Stimulated activated CD8-positive, alpha-beta memory T cell treated with anti-CD3 and anti-CD28 coated beads, Interleukin-4, amount 100 ng/mL, for 1 hour (primary cell): Measurements from ENCODE around the gene PTPRR.
"Not testable (repeated sequence)": the region's sequence is repeated elsewhere in the genome, so short reads cannot be mapped to it uniquely, and the experiment has no call there.

Experiments
- DNase-seq, 2 donors: peaks; one replicate each; pipeline ENCODE4 v3.0.0-alpha.2; 2020; ENCODE audit warnings: low read depth in 2 of 2, low spot score in 1 of 2

The PTPRR gene

DNA sequence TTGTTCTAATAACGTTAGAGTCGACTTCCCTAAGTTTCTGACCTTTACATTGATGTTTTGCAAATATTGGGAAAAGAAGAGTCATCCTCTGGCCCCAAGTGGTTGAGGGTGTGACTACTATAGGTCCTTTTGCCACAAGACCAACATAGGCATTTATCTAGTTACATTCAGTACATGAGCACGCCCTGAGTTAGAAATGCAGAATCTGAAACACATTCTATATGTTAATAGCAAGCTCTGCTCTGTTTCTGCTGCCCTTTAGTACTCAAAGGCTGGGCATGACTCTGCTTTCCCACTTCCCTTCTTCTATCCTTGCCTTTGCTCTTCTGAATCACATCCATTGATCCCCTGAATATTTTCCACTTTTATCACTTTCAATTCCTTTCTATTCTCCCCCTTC, 168.2 kb downstream of the PTPRR start:
- no peak for DNase-seq

DNA sequence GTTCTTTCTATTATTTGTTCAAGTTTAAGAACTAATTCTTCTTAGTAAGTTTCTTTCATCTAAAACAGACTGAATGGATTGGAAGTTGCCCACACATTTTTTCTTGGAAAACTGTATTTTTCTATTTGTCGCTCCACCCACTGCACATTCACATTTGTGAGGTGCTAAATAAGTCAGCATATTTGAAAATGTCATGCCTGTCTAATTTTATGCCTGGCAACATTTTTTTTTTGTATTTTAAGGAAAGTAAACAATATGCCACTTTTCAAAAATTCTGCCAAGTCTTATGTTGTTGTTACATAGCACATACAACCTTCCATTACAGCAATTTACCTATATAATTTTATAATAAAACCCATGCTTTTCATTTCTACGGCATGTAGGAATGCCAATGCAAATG, 170.6 kb downstream of the PTPRR start:
- DNase-seq = no peak

DNA sequence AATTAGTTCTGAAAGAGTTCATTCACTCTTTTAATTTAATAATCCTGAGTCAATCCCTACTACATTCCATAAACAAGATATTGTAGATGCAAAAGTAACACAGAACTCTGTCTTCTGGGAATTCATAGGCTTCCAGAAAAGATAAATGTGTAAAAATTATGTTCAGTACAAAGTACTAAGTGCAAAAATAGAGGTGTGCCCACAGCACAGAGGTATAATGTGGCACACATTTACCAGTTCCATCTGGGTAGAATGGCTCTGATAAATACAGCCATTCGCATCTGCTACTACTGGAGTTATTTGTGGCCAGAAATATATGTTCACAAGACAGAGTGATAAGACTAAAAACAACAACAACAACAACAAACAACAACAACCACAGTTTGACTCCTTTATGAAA, 171.7 kb downstream of the PTPRR start:
- DNase-seq = no peak

DNA sequence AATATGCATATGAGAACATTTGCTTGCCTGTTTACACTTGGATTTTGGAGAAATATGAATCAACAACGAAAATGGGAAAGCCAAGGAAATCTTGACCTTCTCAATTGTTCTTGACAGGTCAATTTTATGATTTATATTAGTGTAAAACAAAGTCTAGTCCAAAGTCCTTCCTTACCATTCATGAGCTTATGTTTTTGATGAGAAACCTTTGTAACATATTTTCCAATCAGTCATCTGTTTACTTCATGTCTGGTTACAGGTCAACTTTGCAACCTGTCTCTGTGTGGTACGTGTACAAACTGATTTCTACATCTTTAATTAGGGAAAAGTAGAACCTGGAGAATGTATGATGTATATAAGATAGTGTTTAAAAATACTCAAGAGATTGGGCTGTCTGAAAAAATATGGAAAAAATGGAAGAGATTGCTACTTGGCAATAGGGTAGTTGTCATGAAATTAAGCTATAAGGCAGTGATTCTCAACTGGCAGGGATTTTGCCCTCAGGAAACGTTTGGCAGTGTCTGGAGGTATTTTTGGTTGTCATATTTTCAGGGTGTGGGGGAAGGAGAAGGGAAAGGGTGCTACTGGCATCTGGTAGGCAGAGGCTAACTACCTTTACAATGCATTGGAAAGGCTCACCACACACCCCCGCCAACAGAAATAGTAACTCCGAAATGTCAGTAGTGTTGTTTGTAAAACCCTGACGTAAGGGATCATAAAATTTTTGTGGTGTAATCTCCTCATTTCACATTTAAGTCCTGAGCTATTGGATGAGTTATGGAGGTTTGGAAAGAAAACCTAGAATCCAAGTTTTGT, 172.9 kb downstream of the PTPRR start:
- no peak for DNase-seq

DNA sequence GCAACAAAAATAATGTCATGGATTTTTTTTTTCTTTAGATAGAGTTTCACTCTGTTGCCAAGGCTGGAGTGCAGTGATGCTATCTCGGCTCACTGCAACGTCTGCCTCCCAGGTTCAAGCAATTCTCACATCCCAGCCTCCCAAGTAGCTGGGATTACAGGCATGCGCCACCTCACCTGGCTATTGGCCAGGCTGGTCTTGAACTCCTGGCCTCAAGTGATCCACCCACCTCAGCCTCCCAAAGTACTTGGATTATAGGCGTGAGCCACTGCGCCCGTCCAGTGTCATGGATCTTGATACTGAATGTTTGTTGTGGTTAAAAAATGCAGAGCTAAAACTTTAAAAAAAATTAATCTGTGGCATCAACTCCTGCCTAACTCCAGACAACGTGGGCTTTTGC, 175.5 kb downstream of the PTPRR start:
- no peak for DNase-seq

DNA sequence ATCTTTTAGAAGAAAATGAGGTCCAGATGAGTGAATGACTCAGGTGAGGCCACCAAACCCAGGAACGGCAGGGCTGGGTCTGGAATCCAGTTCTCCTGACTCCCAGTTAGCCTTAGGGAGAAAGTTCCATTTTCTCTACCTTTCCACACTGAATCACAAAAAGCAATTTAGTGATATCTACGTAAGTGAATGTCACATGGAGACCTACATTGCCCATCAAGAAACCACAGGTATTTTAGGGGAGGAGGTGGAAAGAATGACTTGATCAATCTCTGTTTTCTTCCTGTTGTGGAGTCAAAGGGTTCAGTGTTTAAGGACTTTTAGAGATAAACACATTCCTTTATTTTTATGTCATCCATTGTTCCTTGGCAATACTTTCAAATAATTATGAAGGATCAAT, 176.4 kb downstream of the PTPRR start:
- no peak for DNase-seq

DNA sequence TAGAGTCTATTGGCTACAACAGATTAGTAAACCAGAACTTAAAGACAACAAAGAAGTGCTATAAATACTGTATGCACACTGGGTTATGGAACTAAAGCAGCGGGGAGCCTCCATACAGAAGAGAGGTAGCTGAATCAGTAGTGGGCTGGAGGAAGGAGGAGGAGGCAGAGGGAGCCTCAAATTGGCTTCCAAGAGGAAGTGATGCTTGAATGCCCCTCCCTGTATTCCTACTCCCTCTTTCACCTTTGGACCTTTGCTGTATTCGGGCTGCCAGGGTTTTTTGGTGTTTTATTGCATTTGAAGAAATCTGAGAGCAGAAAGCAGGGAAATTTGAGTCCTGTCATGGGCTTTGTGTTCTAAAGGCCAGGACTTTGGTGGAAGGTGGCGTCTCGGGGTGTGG, 179.3 kb downstream of the PTPRR start:
- no peak for DNase-seq

DNA sequence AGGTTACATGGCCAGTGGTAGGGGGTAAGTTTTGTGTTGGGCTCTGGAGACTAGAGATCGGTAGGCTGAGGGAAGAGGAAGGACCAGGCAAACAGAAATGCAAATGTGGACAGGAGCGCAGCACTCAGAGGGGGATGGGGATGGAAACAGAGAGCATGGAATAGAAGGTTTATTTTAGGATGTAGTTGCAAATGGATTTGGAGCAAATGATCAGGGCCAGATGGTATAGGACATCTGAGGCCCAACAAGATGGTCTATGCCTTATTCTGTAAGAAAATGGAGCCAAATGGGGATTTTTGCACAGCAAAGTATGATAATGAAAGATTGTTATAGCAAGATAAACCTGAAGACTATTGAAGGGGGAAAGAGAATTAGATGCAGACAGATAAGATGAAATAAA, 180.8 kb downstream of the PTPRR start:
- no peak for DNase-seq

DNA sequence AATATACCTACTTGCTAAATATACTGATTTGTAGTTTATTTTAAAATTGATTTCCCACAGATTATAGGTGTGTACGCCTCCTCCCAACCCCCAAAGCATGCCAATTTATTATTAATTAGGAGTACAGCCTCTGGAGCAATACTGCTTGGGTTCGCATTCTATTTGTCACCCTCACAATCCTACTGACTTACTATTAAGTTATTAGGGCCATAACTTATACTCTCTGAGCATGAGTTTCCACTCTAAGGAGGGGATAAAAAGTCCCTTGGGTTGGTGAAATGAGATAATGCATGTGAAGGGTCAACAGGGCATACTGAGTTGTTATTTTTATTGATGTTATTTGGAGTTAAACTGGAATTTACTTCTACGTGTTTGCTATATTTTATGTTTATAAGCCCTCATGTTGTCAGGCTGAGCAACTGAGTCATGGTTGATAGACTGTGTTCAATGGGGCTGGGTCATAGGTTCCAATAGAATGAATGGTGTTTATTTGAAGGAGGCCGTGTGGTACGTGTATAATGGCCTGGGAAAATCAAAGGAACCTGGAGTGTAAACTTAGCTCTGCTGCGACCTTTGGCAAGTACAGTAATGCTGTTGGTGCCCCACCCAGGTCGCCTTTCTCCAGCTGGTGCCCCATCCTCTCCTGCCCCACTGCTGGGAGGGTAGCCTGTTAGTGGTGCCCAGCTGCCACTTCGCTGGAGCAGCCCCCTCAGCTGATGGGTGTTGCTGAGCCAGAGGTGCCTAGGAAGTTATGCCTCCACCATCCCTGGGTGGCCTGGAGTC, 184.0 kb downstream of the PTPRR start:
- no peak for DNase-seq

DNA sequence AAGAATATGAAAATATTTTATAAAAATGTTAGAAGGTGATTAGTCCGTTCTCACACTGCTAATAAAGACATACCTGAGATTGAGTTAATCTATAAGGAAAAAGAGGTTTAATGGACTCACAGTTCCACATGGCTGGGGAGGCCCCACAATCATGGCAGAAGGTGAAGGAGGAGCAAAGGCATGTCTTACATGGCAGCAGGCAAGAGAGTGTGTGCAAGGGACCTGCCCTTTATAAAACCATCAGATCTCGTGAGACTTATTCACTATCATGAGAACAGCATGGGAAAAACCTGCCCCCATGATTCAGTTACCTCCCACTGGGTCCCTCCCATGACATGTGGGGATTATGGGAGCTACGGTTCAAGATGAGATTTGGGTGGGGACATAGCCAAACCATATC, 185.3 kb downstream of the PTPRR start:
- DNase-seq = not testable (repeated sequence)

DNA sequence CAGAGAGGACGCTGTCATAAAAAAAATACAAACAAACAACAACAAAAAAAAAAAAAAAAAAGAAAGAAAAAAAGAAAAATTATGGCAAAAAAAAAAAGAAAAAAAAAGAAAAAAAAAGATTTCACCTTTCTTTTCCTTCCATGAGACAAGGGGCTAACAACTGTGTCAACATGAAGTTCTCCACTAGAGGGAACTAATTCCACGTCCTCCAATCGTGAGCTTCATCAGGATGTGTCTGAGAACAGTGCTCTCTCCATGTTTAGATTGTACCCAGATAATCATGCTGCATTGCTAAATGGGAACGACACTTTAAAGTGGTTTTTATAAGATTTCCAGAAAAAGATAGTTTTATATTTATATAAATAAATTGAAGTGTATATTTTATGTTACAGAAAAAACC, 187.2 kb downstream of the PTPRR start:
- DNase-seq = no peak

DNA sequence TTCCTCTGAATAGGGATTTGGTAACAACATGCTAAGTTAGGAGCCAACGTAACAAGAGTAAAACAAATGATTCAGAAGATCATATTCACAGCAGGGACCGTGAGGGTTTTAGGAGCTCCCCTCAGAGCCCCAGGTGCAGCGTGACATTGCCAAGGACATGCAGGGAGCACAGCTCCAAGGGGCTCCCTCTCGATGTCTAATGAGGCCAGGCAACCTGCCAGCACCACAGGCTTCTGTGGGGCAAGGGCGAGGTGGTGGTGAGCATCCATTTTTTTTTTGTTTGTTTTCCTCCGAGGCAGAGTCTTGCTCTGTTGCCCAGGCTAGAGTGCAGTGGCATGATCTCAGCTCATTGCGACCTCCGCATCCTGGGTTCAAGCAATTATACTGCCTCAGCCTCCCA, 188.3 kb downstream of the PTPRR start:
- DNase-seq = no peak

DNA sequence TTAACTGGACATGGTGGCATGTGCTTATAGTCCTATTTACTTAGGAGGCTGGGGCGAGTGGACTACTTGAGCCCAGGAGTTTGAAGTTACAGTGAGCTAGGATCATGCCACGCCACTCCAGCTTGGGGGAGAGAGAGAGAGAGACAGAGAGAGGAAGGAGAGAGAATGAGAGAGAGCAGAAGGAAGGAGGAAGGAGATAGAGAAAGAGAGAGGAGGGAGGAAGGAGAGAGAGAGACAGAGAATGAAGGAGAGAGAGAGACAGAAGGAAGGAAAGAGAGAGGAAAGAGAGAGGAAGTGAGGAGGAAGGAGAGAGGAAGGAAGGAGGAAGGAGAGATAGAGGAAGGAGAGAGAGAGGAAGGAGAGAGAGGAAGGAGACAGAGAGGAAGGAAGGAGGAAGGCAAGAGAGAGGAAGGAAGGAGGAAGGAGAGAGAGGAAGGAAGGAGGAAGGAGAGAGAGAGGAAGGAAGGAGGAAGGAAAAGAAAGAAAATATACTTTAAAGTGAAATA, 189.8 kb downstream of the PTPRR start:
- no peak for DNase-seq

DNA sequence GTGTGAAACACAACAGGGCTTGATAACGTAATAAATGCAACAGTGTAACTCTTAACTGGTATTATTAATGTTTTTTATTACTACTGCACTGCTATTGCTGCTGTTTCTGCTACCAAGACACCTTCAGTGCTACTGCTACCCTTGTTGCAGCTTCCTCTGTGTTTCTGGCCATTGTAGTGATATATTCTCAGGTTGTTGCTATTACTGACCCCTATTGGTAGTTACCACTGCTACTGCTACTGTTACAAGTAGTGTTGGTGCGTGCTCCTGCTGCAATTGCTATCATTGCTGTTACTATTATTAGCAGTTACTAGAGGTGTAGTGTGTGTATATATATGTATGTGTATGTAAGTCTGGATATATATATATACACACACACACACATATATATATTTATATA, 196.1 kb downstream of the PTPRR start:
- no peak for DNase-seq

DNA sequence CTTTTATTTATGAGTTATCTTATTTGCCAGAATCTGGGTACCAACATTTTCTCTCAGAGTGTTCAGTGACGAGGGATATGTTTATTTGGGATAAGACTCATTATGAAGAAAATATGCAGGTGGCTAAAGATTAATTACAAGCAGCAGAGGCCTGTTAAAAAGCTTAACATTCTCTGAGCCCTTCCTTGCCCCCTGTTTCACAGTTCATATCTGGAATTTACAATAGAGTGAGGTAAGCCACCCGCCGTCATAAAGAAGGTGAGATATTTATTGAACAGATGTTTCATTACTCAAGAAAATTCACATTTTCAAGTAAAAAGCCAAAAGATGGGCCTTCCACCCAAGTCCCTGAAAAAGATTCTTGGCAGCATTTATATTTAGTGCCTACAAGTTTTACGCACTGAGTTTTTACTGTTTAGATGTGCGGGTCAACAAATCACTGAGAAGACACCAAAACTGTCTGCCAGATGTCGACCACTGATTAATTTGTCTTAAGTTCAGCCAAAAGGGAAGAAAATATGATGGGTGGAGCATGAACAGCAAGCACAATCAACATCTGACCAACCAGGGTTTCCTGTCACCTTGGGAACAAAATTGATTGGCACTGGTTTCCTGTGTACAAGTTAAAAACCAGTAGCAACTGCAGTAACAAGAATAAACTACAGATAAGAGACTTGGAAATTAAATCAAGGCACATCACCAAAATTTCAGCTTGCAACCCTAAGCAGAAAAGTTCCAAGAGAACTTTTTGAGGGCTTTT, 197.8 kb downstream of the PTPRR start:
- no peak for DNase-seq

DNA sequence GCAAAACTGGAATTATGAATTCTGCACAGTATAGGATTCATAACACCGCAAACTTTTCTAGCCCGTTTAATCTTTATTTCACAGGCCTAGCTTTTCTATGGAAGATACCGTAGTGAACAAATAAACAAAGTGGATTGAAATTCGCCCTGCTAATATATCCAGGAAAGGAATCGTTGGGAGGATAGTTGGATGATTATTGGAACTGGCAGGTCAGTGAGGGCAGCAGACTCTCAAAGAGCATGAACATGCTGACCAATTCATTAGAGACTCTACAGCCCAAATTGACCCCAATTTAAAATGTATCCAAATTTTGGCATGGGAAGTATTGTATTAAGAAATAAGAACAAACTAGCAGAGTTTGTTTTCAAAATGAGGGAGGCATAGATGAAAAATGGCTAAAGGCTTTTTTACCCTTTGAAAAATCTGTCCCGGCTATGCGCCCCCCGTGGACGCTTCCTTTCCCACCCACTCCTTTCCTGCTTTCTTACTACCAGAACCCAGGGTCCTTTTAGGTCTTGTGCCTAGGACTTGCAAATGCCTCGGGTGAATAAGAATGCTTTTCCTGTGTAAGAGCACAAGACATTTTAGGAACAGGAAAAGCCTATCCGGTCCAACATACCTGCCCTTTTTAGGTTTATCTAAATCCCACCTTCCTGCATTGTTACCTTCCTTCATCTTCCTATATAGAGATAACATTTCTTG, 198.7 kb downstream of the PTPRR start:
- no peak for DNase-seq

DNA sequence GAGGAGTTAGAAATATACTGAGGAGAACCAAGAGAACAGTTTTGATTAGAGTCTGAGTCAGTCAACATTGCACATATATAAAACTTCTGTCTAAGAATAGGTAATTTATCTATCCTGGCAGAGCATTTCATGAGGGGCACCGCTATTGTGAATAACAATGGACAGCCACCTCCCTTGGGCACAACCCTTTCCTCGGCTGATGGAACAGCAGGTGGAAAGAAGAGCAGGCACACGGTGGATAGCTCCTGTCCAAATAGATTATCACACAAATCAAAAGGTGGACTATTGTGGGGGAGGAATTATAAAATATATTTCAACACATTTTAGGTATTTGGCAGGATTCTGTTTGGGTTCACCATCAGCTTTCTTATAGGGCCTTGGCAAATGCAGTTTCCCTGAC, 199.3 kb downstream of the PTPRR start:
- DNase-seq = no peak

DNA sequence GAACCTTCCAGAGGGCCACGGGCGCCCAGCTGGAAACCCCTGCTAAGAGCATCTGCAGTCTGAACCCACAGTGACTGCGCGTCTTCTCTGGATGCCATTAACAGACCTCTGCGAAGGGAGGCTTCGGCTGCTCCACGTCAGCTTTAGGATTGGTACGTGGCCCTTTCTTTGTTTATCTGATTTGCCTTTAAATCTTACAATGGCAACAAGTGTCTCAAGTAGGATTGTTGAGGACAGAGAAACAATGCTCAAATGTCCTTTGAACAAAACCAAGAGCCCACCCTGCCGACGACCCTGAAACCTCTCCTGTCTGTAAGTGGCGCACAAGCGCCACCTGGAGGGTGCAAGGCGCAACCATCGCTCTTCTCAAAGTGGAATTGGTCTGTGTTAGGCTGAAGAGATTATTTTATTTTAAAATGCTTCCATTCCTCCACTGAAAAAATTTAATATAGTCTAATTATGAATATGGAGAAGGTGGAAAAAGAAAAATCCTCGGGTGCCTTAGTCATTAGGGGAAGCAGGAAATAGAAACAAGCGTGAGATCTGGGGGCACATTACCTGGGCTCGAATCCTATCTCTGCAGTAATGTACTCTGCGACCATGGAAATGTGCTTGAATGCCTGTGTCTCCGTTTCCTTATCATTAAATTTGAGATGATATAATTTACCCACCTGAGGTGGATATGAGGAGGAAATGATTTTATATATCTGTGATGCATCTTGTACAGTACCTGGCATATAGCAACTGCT, 200.7 kb downstream of the PTPRR start:
- no peak for DNase-seq

DNA sequence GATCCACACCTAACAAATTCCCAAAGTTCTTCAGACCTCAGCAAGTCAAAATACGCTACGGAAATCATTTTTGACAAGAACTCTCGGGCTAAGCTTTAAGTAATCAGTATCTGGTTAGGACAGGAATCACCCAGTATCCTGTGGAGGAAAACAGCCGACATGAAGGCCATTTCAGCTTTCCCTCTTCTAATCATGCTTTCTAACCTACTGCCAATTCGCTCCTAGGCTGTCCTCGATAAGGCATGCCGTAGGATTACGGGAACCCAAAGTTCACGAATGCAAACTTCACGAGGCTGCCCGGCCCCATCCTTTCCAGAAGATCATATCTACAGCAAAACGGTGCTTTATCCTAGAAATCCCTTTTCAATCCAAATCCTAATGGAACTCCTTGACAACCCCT, 201.5 kb downstream of the PTPRR start:
- no peak for DNase-seq

DNA sequence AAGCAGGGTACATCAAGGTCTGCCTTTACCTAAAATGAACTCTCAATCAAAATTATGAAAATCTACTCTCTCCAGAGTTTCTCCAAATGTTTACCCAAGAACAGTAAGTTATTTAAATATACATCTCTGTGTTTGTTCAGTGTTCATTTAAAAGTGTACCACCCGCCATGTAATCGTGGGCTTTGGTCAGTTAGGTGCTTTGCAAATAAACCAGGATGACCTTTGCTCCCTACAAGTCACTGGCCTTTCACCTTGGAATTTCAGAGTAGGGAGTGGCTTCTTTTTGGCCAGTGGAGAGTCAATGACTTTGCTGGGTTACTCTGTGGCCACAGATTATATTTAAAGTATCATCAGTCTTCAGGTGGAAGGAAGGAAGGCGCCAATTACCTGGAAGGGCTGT, 208.7 kb downstream of the PTPRR start:
- no peak for DNase-seq
